GM21447 (cell line): ENCODE data around the gene FREM2.

Experiments used
- ATAC-seq: cut with Tn5 transposase; IDR thresholded peaks from one replicate; pipeline ENCODE4 v1.9.1; 2021; ENCODE audit not compliant: unreplicated experiment

The FREM2 gene

GRCh38 chr13:38821770-38822551 is 135.1 kb downstream of the FREM2 start:
- ATAC-seq: no peak

DNA sequence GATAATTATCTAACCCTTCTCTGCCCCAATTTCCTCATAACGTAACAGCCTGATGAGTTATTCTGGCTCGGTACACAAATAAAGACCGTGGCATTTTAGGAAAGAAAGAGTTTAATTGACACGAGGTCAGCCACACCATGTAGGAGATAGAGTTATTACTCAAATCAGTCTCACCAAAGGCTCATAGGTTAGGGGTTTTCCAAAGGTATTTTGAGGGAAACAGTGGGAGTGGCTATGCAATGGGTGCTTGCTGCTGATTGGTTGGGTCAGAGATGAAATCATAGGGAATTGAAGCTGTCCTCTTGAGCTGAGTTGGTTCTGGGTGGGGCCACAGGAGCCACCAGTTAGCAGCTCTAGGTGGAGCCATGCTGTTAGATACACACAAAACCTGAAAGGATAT is 137.5 kb downstream of the FREM2 start:
- peak; percentile 65 for ATAC-seq

GRCh38 chr13:38826182-38826813 is 139.4 kb downstream of the FREM2 start:
- ATAC-seq: no peak

DNA sequence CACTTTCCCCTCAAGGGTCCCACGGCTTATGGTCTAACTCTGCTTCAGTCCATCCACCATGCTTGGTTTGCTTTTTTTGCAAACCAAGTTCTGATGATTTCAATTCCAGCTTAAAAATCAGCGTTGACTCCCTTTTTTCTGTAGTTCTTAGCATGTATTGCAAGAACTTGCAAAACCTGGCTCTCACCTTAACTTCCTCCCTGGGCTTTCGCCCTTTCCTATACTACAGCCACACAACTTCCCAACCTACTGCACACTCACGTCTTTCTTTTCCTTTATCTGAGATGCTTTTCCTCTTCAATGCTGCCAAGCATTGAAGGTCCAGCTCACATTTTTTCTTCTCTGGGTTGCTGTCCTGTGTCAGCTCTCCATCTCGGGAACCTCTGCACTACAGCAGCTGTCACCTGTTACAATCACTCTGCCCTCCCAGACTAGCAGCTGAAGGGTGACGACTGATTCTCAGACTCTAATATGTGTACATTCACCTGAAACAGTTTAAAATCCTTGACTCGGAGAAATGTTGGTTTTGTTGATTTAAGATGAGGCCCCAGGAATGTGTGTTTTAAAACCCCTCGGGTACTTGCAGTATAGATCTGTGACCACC is 143.7 kb downstream of the FREM2 start:
- ATAC-seq: no peak

DNA sequence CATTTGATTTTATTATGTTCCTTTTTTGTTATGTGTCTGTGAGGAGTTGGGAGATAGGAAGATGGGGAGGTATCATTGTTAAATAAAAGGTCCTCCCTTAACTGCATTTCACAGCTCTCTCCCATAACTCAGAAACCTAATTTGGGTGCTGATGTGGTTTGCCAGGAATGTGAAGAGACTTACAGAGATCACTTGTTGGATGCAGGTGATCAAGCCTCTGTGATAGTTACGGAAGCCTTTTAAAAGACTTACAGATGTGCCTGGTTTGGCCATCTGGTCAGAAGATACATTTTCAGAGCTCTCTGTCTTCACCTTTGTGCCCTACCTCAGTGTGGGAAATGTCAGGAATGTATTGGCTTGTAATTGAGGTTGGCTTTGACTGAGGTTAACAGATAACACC is 157.7 kb downstream of the FREM2 start:
- ATAC-seq: no peak

DNA sequence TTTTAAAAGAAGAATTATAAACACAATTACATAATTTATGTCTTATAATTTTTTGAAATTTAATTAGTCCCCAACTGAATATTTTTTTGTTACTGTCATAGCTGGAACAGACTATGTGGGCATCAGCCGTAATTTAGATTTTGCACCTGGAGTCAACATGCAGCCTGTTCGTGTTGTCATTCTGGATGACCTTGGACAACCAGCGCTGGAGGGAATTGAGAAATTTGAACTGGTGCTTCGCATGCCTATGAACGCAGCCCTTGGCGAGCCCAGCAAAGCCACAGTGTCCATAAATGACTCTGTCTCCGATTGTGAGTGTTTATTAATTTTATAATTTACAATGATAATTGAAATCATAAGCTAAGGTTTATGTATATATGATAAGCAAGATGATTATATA is 161.5 kb downstream of the FREM2 start:
- ATAC-seq: no peak

DNA sequence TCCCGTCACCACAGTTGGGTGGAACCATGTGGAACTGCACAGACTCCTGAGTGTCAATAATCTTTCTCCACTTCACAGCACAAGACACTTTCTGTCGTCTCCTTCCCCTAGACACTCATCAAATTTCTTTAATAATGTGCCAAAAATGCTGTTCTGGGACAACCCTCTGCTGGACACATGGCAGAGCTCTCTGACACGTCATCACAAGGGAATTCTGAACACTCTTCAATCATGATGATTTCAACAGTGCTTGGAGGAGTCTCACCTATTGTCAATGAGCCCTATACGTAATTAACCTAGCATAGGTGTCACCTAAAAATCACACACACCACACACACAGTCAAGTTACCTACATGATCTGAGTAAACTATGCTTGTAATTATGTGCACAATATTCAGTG is 162.4 kb downstream of the FREM2 start:
- ATAC-seq: no peak

- ATAC-seq: peak; percentile 57
These were observed 164.2 kb downstream of the FREM2 start for GRCh38 chr13:38850868-38851626.

DNA sequence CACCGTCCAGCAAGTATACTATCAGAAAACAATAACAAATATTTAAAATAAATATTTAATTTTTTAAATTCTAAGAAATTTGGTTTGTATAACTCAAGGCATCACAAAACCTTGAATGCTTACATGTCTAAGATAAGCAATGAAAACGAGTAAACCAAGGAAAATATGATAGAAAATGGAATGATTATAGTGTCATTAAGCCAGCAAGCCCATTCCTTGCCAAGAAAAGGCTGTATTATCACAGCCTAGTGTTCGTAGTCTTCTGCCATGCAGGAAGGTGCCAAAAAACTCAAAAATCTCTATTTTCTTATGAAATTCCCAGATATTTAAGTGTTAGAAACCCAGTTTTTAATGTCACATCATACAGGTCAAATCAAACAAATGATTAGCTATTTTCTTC is 167.3 kb downstream of the FREM2 start:
- ATAC-seq: no peak

- ATAC-seq: no peak
These were observed 169.2 kb downstream of the FREM2 start for GRCh38 chr13:38856065-38856464.

DNA sequence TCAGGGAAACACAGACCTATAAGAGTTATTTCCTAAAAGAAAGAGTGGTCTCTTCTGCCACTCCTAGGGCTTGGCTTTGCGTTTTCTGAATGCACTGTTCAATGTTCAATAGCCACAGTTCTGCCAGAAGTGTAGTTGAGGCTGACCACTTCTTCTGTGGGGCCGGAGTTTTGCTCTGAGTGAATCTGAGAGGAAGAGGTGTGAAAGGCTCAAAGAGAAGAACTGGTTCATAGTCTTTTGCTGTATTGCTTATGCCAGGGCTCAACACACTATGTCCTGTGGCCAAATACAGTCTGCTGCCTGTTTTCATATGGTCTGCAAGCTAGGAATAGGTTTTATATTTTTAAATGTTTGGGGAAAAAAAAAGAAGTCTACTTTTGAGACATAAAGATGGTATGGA is 175.6 kb downstream of the FREM2 start:
- ATAC-seq: no peak

- ATAC-seq: no peak
These were observed 176.7 kb downstream of the FREM2 start for GRCh38 chr13:38863536-38863935.

DNA sequence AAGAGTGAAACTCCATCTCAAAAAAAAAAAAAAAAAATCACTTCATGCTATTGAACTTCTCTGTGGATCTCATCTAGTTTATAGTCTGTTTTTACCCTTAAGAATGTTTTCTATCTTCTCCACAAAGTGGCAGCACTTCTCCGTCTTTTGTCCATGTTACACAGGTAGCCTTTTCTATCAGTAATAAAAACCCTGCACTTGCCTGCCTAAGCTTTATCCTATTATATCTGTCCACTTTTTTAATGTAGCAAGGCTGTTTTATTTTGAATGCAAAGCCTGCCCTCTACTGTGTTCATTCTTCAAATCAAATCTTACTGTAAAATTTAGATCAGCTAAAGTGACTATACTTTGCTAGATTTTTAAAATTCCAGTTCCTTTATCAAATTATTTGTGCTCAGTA is 179.8 kb downstream of the FREM2 start:
- ATAC-seq: no peak

DNA sequence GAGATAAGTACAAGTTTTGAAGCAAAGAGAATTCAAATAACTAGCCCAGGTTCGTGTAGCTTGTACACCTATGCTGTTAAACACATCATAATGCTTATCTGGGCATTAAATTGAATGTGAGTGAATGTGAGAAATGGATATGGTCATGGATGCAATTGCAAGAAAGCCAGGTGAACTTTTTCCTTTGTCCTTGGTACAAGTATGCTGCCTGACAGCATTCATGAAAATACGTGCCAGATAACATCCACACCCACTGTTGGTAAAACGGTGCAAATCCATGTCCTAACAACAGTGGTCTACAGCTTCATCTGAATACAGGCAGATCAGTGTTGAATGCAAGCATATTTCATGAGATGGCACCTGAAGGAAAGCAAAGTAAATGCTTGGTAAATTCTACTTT is 181.5 kb downstream of the FREM2 start:
- ATAC-seq: no peak

DNA sequence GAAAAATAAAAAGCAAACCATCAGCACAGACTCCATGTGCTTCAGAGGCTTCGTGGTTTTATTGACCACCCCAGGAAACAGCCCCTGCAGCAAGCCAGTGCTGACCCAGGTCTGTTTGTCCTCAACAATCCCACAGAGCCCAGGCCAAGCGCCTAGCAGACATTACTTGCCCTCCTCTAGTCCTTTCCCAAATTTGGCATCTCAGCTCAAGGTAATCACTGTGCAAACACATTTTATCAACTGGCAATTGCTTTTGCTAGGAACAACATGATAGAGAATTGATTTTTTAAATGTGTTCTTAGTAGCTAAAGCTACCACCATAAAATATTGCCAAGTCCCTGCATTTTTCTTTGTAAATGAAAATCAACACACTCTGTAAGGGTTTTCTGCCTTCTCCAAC is 182.0 kb downstream of the FREM2 start:
- no peak for ATAC-seq

DNA sequence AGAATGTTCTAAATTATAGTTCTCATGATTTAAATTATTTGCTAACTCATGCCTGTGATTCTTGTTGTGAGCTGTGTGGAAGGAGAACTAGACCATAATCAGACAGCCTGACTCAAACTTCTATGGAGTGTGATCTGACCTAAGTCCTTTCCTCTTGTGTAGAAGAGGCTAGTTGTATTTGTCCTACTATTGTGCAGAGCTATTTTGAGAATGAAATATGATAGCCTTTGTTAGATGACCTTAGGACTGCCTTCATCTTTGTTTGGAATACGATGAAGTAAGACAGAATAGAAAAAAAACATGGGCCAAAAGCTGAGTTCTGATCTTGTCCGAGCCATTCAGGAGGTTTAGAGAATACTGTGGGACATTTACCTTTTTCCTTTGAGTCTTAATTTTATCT is 184.4 kb downstream of the FREM2 start:
- no peak for ATAC-seq

DNA sequence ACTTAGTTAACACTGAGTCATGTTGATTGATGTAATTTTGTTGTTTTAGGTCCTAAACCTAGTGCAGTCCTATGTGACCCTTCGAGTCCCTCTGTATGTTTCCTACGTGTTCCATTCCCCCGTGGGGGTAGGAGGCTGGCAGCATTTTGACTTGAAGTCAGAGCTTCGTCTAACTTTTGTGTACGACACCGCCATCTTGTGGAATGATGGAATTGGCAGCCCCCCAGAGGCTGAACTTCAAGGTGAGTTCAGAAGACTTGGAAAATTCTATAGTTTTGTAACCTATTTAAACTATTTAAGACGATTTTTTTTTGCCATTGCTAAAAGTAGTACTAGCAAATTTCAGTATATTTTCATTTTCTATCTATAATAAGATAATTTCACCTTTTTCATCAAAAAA is 185.8 kb downstream of the FREM2 start:
- no peak for ATAC-seq

- no peak for ATAC-seq
These were observed 188.5 kb downstream of the FREM2 start for GRCh38 chr13:38875186-38875875.

- ATAC-seq: no peak
These were observed 192.4 kb downstream of the FREM2 start for GRCh38 chr13:38879278-38879677.

DNA sequence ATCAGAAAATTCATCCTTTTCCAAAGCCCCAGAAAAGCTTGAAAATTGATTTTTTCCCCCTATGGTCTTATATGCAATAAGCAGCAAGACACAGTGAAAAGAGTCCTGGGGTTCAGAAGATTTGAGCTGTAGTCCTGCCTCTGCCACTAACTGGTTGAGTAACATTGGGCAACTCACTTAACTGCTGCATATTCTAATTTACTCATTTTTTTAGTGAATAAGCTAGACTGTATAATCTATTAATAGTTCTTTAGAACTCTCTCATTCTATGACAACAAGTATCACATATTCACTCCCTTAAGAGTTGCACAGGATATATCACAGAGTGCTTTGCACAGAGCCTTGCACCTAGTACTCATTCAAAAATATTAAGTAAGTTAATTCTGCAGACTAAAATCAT is 192.9 kb downstream of the FREM2 start:
- no peak for ATAC-seq

- ATAC-seq: no peak
These were observed 193.5 kb downstream of the FREM2 start for GRCh38 chr13:38880397-38880796.
